DND-41 (cell line): ENCODE measurements around the gene PCDH19.
"Not testable (repeated sequence)": the region's sequence is repeated elsewhere in the genome, so short reads cannot be mapped to it uniquely, and the experiment has no call there.

ENCODE experiments used
- ATAC-seq: fragments of 200-7000 bp; cut with Tn5 transposase; 3 replicates; pipeline ENCODE4 v1.9.1; 2021; ENCODE audit warnings: low read depth; ENCODE audit not compliant: insufficient read depth
- DNase-seq: peaks from one replicate; pipeline ENCODE4 v3.0.0-alpha.2; 2020
- H2AFZ ChIP-seq: 2 replicates; pipeline ENCODE4 v1.6.0; 2012; ENCODE audit warnings: low read depth, low read length
- H3K27ac ChIP-seq: 2 replicates; pipeline ENCODE4 v1.5.1; 2012; ENCODE audit warnings: low read length, inconsistent platforms
- H3K27me3 ChIP-seq: fragments of 200-600 bp; sonication (generic); 2 replicates; pipeline ENCODE4 v1.6.0; 2012; ENCODE audit warnings: low read length, mild to moderate bottlenecking, inconsistent platforms; ENCODE audit not compliant: insufficient read depth, poor library complexity
- H3K36me3 ChIP-seq: 2 replicates; pipeline ENCODE4 v1.5.1; 2012; ENCODE audit warnings: low read length, inconsistent platforms; ENCODE audit not compliant: insufficient read depth
- H3K4me1 ChIP-seq: 2 replicates; pipeline ENCODE4 v1.5.1; 2012; ENCODE audit warnings: mild to moderate bottlenecking, low read length; ENCODE audit not compliant: insufficient read depth
- H3K4me2 ChIP-seq: 2 replicates; pipeline ENCODE4 v1.6.0; 2012; ENCODE audit warnings: mild to moderate bottlenecking, moderate library complexity, low read length, inconsistent platforms; ENCODE audit not compliant: insufficient read depth
- H3K4me3 ChIP-seq, 2 experiments: fragments of 200-600 bp in 1 of 2; shearing (Covaris generic) in 1 of 2; 2 replicates each; pipeline ENCODE4 v1.5.1; 2012 to 2016; ENCODE audit warnings: inconsistent platforms in 2 of 2, low read length in 2 of 2, mild to moderate bottlenecking in 2 of 2, low read depth in 1 of 2, moderate library complexity in 1 of 2
- H3K79me2 ChIP-seq: 2 replicates; pipeline ENCODE4 v1.6.0; 2012; ENCODE audit warnings: low read length, inconsistent platforms; ENCODE audit not compliant: insufficient read depth
- H3K9ac ChIP-seq: 2 replicates; pipeline ENCODE4 v1.6.0; 2012; ENCODE audit warnings: low read depth, mild to moderate bottlenecking, inconsistent platforms, low read length, moderate library complexity
- H3K9me3 ChIP-seq: 2 replicates; pipeline ENCODE4 v1.5.1; 2012; ENCODE audit warnings: low read length, moderate library complexity, mild to moderate bottlenecking, inconsistent platforms; ENCODE audit not compliant: insufficient read depth, severe bottlenecking
- H4K20me1 ChIP-seq: 2 replicates; pipeline ENCODE4 v1.6.0; 2012; ENCODE audit warnings: low read length; ENCODE audit not compliant: insufficient read depth
- EZH2 ChIP-seq: IDR thresholded peaks from 3 replicates; pipeline ENCODE4 v1.6.1; 2012; ENCODE audit warnings: borderline replicate concordance, low read depth, mild to moderate bottlenecking, moderate library complexity, low read length, inconsistent platforms; ENCODE audit not compliant: severe bottlenecking
- TF ChIP-seq, protein P1 (sequence below): IDR thresholded peaks from 2 replicates; pipeline ENCODE4 v1.5.1; 2012; ENCODE audit warnings: borderline replicate concordance, low read length, moderate library complexity, mild to moderate bottlenecking; ENCODE audit not compliant: poor library complexity, severe bottlenecking; ENCODE audit errors: extremely low read depth

PCDH19 gene

DNA sequence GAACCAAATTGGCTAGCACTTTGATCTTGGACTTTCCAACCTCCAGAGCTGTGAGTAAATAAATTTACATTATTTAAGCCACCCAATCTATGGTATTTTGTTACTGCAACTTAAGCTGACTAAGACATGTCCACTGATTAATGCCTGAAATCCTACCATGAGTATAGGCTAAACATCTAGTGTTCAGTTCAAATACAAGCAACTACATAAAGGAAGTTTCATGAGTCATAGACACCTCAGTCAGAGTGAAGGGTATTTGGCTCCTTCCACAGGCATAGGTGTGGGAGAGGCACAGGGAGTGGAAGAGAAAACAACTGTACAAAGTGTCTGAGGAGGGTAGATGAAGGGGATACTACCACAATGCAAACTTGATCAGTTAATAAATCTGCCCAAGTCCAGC is 35.5 kb upstream of the PCDH19 start:
- Histone ChIP-seq H3K4me1 (no peaks in the 10 kb centered on the region), H2AFZ (no peak overlapping the region), H3K27ac (no peak overlapping the region), H3K36me3 (no peaks in the 10 kb centered on the region), H3K4me3 (no peak overlapping the region), H4K20me1 (no peaks in the 10 kb centered on the region), H3K79me2 (no peaks in the 10 kb centered on the region), H3K9ac (no peak overlapping the region), H3K9me3 (no peaks in the 10 kb centered on the region), H3K4me2 (no peak overlapping the region), H3K27me3 (no peaks in the 10 kb centered on the region)
- DNase-seq: no peak
- no peak for TF ChIP-seq EZH2
- TF ChIP-seq, protein P1, sequence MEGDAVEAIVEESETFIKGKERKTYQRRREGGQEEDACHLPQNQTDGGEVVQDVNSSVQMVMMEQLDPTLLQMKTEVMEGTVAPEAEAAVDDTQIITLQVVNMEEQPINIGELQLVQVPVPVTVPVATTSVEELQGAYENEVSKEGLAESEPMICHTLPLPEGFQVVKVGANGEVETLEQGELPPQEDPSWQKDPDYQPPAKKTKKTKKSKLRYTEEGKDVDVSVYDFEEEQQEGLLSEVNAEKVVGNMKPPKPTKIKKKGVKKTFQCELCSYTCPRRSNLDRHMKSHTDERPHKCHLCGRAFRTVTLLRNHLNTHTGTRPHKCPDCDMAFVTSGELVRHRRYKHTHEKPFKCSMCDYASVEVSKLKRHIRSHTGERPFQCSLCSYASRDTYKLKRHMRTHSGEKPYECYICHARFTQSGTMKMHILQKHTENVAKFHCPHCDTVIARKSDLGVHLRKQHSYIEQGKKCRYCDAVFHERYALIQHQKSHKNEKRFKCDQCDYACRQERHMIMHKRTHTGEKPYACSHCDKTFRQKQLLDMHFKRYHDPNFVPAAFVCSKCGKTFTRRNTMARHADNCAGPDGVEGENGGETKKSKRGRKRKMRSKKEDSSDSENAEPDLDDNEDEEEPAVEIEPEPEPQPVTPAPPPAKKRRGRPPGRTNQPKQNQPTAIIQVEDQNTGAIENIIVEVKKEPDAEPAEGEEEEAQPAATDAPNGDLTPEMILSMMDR: no peak
- no peak for ATAC-seq

- not testable (repeated sequence) for H3K36me3 ChIP-seq, H3K27ac ChIP-seq, DNase-seq, H2AFZ ChIP-seq, ATAC-seq, H3K9me3 ChIP-seq, H3K4me1 ChIP-seq, H3K4me2 ChIP-seq, H3K27me3 ChIP-seq, H3K4me3 ChIP-seq, H4K20me1 ChIP-seq, H3K79me2 ChIP-seq, H3K9ac ChIP-seq
These were observed 31.2 kb upstream of the PCDH19 start for GRCh38 chrX:100441321-100441720.

DNA sequence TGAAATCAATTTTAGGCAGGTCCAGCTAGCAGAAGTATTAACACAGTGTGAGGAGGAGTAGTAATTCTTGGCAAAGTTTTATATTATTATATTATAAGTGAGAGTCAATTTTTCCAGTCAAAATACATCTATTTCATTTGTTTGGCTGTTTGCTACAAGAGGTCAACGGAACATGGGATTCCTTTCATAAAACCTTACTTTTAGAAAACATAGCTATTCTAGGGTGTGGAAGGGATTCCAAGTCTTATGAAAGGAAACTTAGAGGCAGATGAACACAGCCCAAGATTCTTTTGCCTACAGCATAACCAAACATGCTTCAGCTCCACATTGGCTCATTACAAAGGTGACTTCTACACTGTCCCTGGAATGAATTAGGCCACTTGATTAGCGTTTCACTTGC is 29.9 kb upstream of the PCDH19 start:
- H3K27ac ChIP-seq: no peak overlapping the region
- no peak overlapping the region for H3K4me3 ChIP-seq
- DNase-seq (no peak), ATAC-seq (no peak)
- H3K36me3 ChIP-seq: no peaks in the 10 kb centered on the region
- no peaks in the 10 kb centered on the region for H3K4me1 ChIP-seq
- TF ChIP-seq, protein P1: no peak
- TF ChIP-seq EZH2: no peak
- no peaks in the 10 kb centered on the region for H3K27me3 ChIP-seq
- no peaks in the 10 kb centered on the region for H3K79me2 ChIP-seq
- no peak overlapping the region for H3K4me2 ChIP-seq
- H4K20me1 ChIP-seq: no peaks in the 10 kb centered on the region
- H3K9ac ChIP-seq: no peak overlapping the region
- H3K9me3 ChIP-seq: no peaks in the 10 kb centered on the region
- H2AFZ ChIP-seq: no peak overlapping the region

GRCh38 chrX:100435726-100436125 is 25.7 kb upstream of the PCDH19 start:
- no peak overlapping the region for H3K9ac ChIP-seq
- H3K36me3 ChIP-seq: no peaks in the 10 kb centered on the region
- H3K4me2 ChIP-seq: no peak overlapping the region
- no peaks in the 10 kb centered on the region for H4K20me1 ChIP-seq
- no peak overlapping the region for H3K4me3 ChIP-seq
- DNase-seq (no peak), ATAC-seq (no peak)
- TF ChIP-seq, protein P1: no peak
- TF ChIP-seq EZH2: no peak
- no peak overlapping the region for H2AFZ ChIP-seq
- H3K4me1 ChIP-seq: no peaks in the 10 kb centered on the region
- no peaks in the 10 kb centered on the region for H3K9me3 ChIP-seq
- H3K27me3 ChIP-seq: no peaks in the 10 kb centered on the region
- no peak overlapping the region for H3K27ac ChIP-seq
- no peaks in the 10 kb centered on the region for H3K79me2 ChIP-seq
